Measurements from ENCODE around the gene GPC2.
A peak's percentile ranks its signal among the peaks of the same experiment; 100 is the strongest.
"Not testable (repeated sequence)": the region's sequence is repeated elsewhere in the genome, so short reads cannot be mapped to it uniquely, and the experiment has no call there.

Gene GPC2

GRCh38 chr7:100177045-100178001 lies at the start of gene GPC2, which contains the start of gene STAG3:
TSS of gene GPC2 (minus strand) at chr7:100177381. CDS start at chr7:100177199, 182 bp downstream.
TSS of gene STAG3 (plus strand) at chr7:100177918. CDS start at chr7:100180557, 2,639 bp downstream.
- peak; percentile 98 to 99 for DNase-seq (ENCODE audit: low read depth in 2 of 2)

GRCh38 chr7:100224891-100225290 lies 47.7 kb upstream of the GPC2 start:
- not testable (repeated sequence) for DNase-seq (ENCODE audit: low read depth in 2 of 2)

GRCh38 chr7:100223376-100223927 lies 46.3 kb upstream of the GPC2 start:
- not testable (repeated sequence) for DNase-seq (ENCODE audit: low read depth in 2 of 2)

- DNase-seq (ENCODE audit: low read depth in 2 of 2) = no peak
Measured at GRCh38 chr7:100222445-100223132, 45.4 kb upstream of the GPC2 start.

GRCh38 chr7:100221767-100222444 lies 44.7 kb upstream of the GPC2 start:
- DNase-seq (ENCODE audit: low read depth in 2 of 2) = no peak

GRCh38 chr7:100221231-100221718 lies 44.1 kb upstream of the GPC2 start:
- DNase-seq (ENCODE audit: low read depth in 2 of 2) = peak in 1 of 2 donors; percentile 66

GRCh38 chr7:100220586-100221230 lies 43.5 kb upstream of the GPC2 start:
- no peak for DNase-seq (ENCODE audit: low read depth in 2 of 2)

- not testable (repeated sequence) for DNase-seq (ENCODE audit: low read depth in 2 of 2)
Measured at GRCh38 chr7:100219801-100220585, 42.8 kb upstream of the GPC2 start, which contains the start of gene PVRIG. TSS of gene PVRIG (plus strand) at chr7:100219949. CDS start at chr7:100219971, 22 bp downstream.

GRCh38 chr7:100219271-100219737 lies 42.1 kb upstream of the GPC2 start:
- DNase-seq (ENCODE audit: low read depth in 2 of 2) = no peak

- peak; percentile 62 to 81 for DNase-seq (ENCODE audit: low read depth in 2 of 2)
Measured at GRCh38 chr7:100217934-100218333, 40.8 kb upstream of the GPC2 start.

- DNase-seq (ENCODE audit: low read depth in 2 of 2) = no peak
Measured at GRCh38 chr7:100215895-100216294, 38.7 kb upstream of the GPC2 start.

- not testable (repeated sequence) for DNase-seq (ENCODE audit: low read depth in 2 of 2)
Measured at GRCh38 chr7:100214356-100214755, 37.2 kb upstream of the GPC2 start.

GRCh38 chr7:100213672-100214071 lies 36.5 kb upstream of the GPC2 start:
- DNase-seq (ENCODE audit: low read depth in 2 of 2) = no peak

- no peak for DNase-seq (ENCODE audit: low read depth in 2 of 2)
Measured at GRCh38 chr7:100212631-100213286, 35.6 kb upstream of the GPC2 start.

- DNase-seq (ENCODE audit: low read depth in 2 of 2) = no peak
Measured at GRCh38 chr7:100211342-100211780, 34.2 kb upstream of the GPC2 start.

- no peak for DNase-seq (ENCODE audit: low read depth in 2 of 2)
Measured at GRCh38 chr7:100210805-100211204, 33.6 kb upstream of the GPC2 start.

- no peak for DNase-seq (ENCODE audit: low read depth in 2 of 2)
Measured at GRCh38 chr7:100209493-100209892, 32.3 kb upstream of the GPC2 start.

GRCh38 chr7:100208911-100209408 lies 31.8 kb upstream of the GPC2 start:
- DNase-seq (ENCODE audit: low read depth in 2 of 2) = no peak

GRCh38 chr7:100204454-100204853 lies 27.3 kb upstream of the GPC2 start:
- DNase-seq (ENCODE audit: low read depth in 2 of 2) = no peak

Data from activated CD4-positive, alpha-beta T cell treated with anti-CD3 and anti-CD28 coated beads for 24 hours (primary cell).